Fibroblast of lung (primary cell): ENCODE results near the gene PAGE2.

Experiments used
- EZH2 ChIP-seq: IDR thresholded peaks from 2 replicates; pipeline ENCODE4 v1.5.1; 2012; ENCODE audit warnings: low read length, control low read depth, mild to moderate bottlenecking; ENCODE audit errors: missing control alignments
- TF ChIP-seq, protein P1 (sequence below), 2 donors: IDR thresholded peaks in 1 of 2; conservative IDR thresholded peaks in 1 of 2; 1 replicate in 1 of 2; 2 replicates in 1 of 2; pipeline ENCODE4 v1.5.1; 2011 to 2012; ENCODE audit warnings: low read length in 2 of 2, control low read depth in 1 of 2, inconsistent platforms in 1 of 2, low read depth in 1 of 2, mild to moderate bottlenecking in 1 of 2

GRCh38 chrX:55099162-55099561, 10.3 kb downstream of the PAGE2 start:
- TF ChIP-seq, protein P1, sequence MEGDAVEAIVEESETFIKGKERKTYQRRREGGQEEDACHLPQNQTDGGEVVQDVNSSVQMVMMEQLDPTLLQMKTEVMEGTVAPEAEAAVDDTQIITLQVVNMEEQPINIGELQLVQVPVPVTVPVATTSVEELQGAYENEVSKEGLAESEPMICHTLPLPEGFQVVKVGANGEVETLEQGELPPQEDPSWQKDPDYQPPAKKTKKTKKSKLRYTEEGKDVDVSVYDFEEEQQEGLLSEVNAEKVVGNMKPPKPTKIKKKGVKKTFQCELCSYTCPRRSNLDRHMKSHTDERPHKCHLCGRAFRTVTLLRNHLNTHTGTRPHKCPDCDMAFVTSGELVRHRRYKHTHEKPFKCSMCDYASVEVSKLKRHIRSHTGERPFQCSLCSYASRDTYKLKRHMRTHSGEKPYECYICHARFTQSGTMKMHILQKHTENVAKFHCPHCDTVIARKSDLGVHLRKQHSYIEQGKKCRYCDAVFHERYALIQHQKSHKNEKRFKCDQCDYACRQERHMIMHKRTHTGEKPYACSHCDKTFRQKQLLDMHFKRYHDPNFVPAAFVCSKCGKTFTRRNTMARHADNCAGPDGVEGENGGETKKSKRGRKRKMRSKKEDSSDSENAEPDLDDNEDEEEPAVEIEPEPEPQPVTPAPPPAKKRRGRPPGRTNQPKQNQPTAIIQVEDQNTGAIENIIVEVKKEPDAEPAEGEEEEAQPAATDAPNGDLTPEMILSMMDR (conservative IDR thresholded peaks at IDR 0.05 in 1 of 2, IDR thresholded peaks at IDR 0.05 in 1 of 2; ENCODE audit: low read depth in 1 of 2, low read length in 2 of 2) = no peak
- TF ChIP-seq EZH2 = no peak
